HG03159 (cell line): ENCODE results near the gene GLIPR1L1.

Source experiments
- ATAC-seq: cut with Tn5 transposase; IDR thresholded peaks from one replicate; pipeline ENCODE4 v1.9.1; 2021; ENCODE audit warnings: mild to moderate bottlenecking, moderate library complexity; ENCODE audit not compliant: unreplicated experiment

GLIPR1L1 gene, protein sequence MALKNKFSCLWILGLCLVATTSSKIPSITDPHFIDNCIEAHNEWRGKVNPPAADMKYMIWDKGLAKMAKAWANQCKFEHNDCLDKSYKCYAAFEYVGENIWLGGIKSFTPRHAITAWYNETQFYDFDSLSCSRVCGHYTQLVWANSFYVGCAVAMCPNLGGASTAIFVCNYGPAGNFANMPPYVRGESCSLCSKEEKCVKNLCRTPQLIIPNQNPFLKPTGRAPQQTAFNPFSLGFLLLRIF

DNA sequence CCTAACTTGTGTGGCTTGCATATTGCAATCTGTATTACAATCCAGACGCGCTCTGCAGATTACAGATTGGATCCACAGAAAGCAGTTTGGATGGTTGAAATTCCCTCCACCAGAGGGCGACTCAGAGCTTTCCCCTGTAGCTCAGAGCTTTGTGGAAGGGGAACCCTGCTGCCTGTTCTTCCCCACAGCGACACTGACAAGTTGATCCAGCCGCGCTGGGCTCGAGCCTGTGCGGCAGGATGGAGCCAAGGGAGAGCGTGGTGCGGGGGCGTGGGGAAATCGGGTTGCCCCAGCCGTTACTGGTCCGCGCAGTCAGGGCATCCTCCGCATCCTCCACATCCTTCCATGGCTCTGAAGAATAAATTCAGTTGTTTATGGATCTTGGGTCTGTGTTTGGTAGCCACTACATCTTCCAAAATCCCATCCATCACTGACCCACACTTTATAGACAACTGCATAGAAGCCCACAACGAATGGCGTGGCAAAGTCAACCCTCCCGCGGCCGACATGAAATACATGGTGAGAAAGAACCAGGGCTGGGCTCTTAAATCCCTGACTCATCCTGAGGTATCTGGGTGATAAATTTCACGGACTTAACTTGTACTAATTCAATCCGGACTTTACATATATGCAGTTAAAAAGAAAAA, at the start of gene GLIPR1L1:
TSS of gene GLIPR1L1 (plus strand) at position 287 of the 647 bp plus-strand sequence. CDS start at position 346, 59 bp downstream.
- ATAC-seq: peak; percentile 56

GRCh38 chr12:75288860-75289259, 45.6 kb upstream of the GLIPR1L1 start:
- ATAC-seq: no peak

- ATAC-seq: no peak
Observed at GRCh38 chr12:75289753-75290152, 44.7 kb upstream of the GLIPR1L1 start.

DNA sequence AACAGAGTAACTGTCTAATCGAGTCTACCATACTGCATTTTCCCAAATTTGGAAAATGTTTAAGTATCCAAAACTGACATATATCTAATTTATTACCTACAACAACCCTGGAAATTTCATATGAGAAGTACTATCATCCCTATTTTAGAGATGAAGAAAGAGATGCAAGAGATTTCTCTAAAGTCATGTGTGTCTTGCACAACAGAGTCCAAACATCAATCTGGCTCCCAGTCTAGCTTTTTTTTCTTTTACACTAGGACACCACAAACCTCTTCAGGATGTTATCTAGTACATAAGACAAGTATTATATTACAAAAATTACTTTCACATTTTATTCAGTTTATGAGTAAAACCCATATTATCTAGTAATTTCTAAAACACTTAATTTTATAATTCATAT, 43.5 kb upstream of the GLIPR1L1 start:
- ATAC-seq: no peak

GRCh38 chr12:75294336-75294735, 40.1 kb upstream of the GLIPR1L1 start:
- no peak for ATAC-seq

GRCh38 chr12:75294797-75295196, 39.7 kb upstream of the GLIPR1L1 start:
- no peak for ATAC-seq

DNA sequence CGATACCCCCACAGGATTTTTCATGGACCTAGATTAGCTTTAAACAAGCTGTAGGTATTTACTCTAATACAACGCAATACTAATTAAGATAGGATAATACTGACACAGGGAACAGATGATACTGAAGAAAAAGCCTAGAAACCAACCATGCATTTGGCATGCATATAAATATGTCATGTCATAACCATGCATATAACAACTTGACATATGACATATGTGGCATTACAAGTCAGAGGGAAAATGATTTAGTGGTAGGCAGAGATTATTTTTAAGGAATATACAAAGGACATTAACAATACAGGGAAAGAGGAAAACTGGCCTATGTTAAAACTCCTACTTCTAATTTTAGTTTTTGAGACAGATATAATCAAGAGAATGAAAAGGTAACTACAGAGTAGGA, 32.2 kb upstream of the GLIPR1L1 start:
- no peak for ATAC-seq

GRCh38 chr12:75302781-75303180, 31.7 kb upstream of the GLIPR1L1 start:
- ATAC-seq: no peak

- ATAC-seq: no peak
Observed at GRCh38 chr12:75305412-75306332, 28.8 kb upstream of the GLIPR1L1 start.

GRCh38 chr12:75308279-75308678, 26.2 kb upstream of the GLIPR1L1 start:
- no peak for ATAC-seq

DNA sequence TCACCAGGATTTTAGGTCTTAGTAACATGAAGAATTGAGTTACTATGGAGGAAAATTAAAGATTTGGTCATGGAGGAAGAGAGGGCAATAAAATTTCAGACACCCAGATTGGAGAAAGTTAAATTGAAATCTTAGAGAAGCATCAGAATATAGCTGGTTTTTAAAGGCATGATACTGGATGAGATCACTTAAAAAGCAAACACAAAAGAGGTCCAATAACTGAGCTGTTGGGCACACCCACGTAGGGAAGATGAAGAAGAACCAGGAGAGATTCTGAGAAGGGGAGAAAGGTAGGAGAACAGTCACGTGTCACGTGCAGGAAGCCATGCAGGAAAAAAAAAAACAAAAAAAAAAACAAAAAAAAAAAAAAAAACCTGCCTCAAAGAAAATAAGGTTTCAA, 23.1 kb upstream of the GLIPR1L1 start:
- no peak for ATAC-seq

DNA sequence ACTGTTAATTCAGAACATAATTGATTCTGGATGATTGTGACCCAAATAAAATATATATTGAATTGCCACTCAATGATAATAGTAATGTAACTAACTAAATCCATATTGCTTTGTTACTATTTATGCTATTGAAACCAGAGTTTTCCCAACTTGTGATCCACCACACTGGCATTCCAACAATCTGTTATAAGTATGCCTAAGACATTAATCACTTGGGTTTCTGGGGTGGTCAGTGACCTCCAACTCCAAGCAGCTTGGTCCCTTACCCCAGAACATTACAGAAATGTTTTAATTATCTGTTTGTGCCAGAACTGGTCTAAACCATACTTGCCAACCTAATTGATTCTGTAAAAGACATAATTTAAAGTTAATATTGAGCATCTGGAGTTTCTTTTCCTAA, 19.0 kb upstream of the GLIPR1L1 start:
- ATAC-seq: no peak

GRCh38 chr12:75317784-75318183, 16.7 kb upstream of the GLIPR1L1 start:
- ATAC-seq: no peak

DNA sequence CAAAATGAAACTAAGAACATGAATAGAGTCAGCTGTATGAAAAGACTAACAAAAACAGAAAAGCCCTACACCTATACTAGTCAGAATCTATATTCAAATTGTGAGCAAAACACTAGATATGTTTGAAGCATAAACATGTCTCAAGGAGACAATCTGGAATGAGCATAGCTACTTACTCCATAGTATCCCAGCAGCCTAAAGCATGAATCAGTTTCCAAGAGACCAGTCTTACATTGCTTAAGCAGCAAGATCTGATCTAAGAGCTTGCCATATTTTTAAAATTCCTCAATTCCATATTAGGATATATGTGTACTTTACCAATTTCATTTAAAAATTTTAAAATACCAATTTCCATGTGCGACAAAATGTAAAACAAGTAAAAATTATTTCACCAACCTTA, 12.0 kb upstream of the GLIPR1L1 start:
- ATAC-seq: no peak

GRCh38 chr12:75323663-75324062, 10.8 kb upstream of the GLIPR1L1 start:
- ATAC-seq: no peak

- ATAC-seq: no peak
Observed at GRCh38 chr12:75327642-75328041, 6.8 kb upstream of the GLIPR1L1 start.

DNA sequence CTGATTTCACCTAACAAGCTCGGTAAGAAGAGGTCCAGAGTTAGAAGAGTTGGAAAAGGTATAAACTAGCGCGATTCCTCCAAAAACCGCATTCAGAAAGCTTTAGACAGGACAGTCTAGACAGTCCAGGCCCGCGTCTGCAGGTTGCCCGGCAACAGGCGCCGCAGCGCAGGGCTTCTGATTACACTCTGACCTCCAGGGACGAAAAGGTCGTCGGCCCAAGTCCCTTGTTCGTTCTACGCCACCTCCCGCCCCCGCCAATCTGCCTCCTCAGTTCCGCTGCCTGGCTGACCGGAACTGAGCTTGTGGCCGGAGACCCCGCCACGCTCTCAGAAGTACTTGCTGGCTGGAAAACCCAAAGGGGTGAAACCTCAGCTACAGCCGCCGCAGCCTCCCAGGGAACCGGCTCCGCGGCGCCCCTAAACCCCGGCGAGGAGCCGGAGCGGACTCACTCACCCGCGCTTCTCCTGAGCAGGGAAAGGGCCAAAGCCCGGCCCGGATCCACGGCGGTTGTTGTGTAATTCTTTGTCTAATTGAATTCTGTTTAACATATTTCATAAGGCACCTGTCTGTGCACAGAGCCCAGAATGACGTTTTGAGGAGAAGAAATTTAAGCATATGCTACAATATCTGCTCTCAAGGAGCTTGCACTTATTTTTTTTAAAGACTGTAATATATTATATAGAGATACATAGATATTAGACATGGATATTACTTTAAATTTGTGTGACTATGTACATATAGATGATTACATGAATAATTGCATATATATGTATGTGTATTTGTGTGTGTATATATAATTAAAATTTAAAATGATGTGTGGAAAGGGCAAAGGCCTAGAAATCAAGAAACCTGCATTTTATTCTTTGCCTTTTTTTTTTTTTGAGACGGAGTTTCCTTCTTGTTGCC, 4.3 kb upstream of the GLIPR1L1 start, which contains the start of gene CAPS2:
TSS of gene CAPS2 (minus strand) at position 407 of the 909 bp plus-strand sequence. CDS start 3,826 bp downstream, outside the sequence.
- peak; percentile 87 for ATAC-seq

GRCh38 chr12:75337905-75338304, 3.4 kb downstream of the GLIPR1L1 start:
- ATAC-seq: peak; percentile 63

GRCh38 chr12:75341873-75342272, 7.4 kb downstream of the GLIPR1L1 start:
- ATAC-seq: no peak

DNA sequence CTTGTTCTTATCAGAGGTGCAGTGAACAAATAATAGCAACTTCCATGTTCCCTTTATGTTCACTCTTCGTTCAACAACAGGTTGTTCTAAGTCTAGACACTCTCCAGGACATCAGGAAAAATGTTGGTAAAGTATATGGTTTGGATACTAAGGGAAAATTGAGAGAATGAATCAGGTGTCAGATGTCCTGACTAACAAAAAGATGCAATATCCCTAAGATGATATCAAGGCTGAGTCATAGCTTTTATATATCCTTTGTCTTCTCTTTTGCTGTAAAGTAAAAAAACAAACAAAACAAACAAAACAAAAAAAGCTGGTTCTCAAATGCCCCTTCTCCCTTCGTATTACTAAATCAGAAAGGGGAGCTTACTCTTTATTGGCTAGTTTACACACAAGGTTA, 11.1 kb downstream of the GLIPR1L1 start:
- ATAC-seq: no peak
